NCI-H1092 (cell line): ENCODE data around the gene MEGF9.

Source experiments
- DNase-seq: peaks from one replicate; lab custom pipeline; 2025; lab: John Stamatoyannopoulos, UW

The MEGF9 gene

DNA sequence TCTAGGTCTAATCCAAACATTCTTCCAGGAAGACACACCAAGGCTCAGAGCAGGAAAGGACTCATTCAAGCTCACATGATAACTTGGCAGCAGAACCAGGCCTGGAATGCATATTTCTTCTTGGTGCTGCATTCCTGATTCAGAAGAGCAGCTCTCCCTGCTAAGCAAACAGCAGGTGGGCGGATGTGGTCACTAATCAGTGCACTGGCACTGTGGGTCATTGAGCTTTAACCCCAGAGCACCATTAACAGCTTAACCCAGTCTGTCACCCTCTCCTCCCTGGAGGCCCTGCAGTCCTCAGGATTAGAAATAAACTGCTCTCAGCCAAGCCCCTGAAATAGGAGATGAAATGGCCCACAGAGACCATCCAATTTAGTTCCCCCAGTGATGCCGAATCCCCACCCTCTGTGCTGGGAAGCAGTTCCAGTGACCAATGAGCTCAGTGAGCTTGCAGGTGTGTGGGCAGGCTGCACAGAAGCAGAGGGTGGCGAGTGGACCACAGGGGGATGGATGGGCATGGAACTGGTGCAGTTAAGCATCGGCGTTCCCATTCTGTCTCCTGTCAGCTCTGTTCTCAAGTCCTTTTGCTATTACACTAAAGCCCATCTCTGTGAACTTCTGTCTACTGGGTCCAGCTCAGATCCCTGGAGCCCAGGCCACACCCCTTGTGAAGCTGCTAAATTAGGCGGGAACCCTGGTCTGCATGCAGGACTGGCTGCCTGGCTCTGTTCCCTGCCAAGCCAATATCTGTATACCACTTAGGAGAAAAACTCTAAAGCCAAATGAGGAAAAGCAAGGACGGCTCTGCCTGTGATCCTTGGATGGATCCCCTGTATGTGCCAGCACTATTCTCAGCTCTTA lies 16.6 kb upstream of the MEGF9 start:
- no peak for DNase-seq

GRCh38 chr9:120729791-120730241 lies 15.5 kb upstream of the MEGF9 start:
- no peak for DNase-seq

DNA sequence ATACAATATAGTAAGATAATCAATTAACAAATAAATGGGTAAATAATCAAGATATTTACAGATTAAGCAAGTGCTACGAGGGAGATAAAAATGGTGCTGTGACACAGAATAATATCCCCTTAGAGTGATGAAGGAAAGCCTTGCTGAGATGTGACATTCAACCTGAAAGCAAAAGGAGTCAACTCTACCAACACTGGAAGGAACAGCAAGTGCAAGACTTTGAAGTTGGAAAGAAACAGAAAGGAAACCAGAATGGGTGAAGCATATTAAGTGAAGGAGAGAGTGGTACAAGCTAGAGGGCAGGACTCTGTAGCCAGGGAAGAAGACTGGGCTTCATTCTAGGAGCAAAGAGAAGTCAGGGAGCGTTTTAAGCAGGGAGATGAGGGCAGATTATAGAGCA lies 12.2 kb upstream of the MEGF9 start:
- no peak for DNase-seq

GRCh38 chr9:120725907-120726306 lies 11.6 kb upstream of the MEGF9 start:
- DNase-seq, result no peak

- no peak for DNase-seq
Measured at GRCh38 chr9:120724757-120725400, 10.6 kb upstream of the MEGF9 start.

DNA sequence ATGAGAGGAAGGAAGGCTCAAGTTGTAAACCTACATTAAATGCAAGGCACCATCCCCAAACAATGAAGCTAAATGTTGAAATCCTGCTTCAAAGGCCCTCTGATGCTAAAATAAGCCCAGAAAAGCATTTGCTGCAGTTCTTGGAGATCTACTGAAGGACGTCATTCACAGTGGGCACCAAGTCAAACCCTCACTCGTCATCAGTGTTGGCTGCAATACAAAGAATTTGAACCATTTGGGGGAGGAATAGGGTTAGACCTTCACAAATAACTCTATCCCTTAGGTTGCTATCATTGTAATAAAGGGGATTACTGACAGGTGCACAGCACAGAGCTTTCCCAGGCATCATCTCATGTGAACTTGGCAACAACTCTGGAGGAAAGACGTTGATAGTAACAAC lies 9.3 kb upstream of the MEGF9 start:
- no peak for DNase-seq

DNA sequence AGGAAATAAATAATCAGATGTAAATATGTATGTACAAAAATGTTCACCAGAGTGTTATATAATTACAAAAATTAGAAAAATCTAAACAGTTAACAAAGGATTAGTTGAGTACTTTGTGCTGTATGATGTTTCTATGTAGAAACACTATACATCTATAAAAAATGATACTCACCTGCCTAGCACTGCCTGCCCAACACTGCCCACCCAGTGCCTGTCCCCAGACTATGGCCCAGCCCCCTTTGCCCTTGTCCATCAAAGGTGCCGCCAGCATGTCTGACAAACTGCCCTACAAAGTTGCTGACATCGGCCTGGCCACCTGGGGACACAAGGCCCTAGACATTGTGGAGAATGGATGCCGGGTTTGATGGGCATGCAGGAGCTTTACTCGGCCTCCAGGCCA lies 6.1 kb upstream of the MEGF9 start:
- no peak for DNase-seq

- no peak for DNase-seq
Measured at GRCh38 chr9:120718316-120718715, 4.0 kb upstream of the MEGF9 start.

DNA sequence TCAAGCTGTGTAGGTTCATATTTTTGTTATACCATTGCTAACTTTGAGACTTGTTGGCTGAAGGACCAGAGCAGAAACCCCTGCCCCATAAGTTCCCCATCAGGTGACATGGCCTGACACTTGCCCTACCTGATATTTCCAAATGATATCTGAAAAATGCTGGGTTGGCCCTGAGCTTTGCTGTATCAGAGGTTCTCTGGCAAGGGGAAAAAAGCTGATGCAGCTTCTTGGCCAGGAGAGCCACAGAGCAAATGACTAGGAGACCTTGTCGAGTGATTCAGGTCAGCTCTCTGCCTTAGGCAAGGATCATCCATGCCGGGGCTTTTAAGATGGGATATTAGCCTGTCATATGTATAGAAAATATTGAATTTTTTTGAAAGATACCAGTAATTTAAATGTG lies 2.9 kb upstream of the MEGF9 start:
- DNase-seq, result no peak

DNA sequence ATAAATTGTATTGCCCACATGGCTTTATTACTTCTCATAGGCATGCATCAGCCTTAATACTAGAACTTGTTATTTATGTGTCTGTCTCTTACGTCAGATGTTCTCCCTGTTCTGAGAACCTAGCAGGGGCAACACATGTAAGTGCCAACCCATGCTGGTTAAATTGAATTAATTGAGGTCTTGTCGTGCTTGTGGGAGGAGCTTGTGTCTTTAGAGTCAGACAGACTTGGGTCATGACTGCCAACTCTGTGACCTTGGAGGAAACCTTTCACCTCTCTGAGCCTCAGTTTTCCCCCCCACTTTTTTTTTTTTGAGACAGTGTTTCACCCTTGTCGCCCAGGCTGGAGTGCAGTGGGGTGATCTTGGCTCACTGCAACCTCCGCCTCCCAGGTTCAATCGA lies 2.2 kb upstream of the MEGF9 start:
- DNase-seq, result no peak

DNA sequence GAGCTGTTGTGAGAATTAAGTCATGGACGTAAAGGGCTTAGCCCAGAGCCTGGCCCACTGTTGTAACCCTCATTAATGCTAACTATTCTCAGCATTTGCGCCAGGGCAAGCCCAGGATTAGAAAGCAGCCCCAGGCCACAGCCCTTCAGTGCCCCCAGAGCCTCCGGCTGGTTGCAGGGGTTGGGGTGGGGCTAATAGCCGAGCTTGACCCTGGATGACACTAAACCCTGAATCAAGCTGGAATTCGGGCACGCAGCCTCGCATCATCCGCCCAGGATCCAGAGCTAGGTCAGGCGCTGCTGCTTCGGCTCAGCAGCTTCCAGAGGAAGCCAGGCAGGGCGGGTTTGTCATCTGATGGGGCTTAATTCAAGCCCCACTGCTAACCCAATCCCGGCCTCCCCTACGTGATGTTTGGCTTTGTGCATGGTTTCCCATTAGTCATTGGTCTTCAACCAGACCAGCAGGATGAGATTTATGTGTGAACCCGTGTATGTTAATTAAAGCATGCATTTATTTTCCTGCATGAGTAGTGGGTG lies 1.2 kb upstream of the MEGF9 start:
- no peak for DNase-seq

DNA sequence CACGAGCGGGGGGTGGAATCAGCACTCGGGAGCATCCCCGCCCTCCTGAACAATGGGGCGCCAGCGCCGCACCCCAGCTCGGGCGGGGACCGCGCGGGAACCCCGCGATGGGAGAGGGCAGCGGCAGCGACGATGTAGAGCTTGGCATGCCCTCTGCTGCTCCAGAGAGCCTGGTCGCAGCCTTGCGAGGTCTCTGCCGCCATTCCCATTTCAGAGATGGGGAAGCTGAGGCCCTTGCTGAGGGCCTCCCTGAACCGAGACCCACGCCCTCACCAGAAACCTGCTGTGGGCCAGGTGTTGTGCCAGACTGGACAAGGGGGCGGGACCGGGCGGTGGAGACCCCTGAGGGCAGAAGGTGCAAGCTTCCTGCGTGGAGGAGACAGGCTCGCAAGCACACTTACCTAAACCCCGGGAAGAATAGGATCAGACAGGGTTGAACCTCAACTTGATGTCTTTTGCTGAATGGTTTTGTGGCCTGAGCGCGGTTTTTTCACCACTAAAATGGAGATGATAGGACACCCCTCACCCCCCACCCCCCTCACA lies 647 bp upstream of the MEGF9 start:
- no peak for DNase-seq

GRCh38 chr9:120713257-120714087 lies 798 bp downstream of the MEGF9 start:
- DNase-seq, result no peak

- DNase-seq, result no peak
Measured at GRCh38 chr9:120712539-120713031, 1.7 kb downstream of the MEGF9 start.

DNA sequence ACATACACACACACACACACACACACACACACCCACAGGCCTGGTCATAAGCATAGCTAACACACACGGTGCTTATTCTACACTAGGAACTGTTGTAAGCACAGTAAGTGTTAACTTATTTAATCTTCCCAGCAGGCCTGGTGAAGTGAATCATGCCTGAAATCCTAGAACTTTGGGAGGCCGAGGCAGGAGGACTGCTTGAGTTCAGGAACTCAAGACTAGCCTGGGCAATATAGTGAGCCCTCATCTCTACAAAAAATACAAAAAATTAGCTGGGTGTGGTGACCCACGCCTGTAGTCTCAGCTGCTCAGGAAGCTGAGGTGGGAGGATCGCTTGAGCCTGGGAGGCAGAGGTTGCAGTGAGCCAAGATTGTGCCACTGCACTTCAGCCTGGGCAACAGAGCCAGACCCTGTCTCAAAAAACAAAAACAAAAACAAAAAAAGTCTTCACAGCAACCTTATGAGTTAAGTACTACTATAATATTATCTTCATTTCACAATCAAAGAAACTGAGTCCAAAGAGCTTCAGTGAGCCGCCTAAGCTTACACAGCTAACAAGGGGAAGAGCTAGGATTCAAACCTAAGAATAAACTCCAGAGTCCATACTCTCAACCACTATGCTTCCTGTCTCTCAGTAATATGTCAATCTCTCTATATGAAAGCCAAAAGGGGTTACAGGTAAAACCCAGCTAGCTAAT lies 2.3 kb downstream of the MEGF9 start:
- no peak for DNase-seq

DNA sequence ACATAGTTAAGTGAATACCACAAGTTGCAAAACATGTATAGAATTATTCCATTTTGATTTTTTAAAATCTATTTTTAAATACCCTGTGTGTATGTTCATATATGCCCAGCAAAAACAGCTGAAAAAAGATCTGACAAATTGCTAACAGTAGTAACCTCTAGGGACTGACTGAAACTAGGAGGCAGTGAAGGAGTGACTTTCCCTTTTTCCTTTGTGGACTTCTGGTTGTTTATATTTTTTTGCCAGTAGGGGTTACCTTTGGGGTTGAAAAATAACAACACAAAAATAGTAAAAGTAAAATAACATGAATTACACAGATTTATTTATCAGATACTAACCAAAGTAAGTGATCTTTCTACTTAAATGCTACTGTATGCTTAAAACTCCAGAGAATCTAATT lies 2.9 kb downstream of the MEGF9 start:
- DNase-seq, result no peak

DNA sequence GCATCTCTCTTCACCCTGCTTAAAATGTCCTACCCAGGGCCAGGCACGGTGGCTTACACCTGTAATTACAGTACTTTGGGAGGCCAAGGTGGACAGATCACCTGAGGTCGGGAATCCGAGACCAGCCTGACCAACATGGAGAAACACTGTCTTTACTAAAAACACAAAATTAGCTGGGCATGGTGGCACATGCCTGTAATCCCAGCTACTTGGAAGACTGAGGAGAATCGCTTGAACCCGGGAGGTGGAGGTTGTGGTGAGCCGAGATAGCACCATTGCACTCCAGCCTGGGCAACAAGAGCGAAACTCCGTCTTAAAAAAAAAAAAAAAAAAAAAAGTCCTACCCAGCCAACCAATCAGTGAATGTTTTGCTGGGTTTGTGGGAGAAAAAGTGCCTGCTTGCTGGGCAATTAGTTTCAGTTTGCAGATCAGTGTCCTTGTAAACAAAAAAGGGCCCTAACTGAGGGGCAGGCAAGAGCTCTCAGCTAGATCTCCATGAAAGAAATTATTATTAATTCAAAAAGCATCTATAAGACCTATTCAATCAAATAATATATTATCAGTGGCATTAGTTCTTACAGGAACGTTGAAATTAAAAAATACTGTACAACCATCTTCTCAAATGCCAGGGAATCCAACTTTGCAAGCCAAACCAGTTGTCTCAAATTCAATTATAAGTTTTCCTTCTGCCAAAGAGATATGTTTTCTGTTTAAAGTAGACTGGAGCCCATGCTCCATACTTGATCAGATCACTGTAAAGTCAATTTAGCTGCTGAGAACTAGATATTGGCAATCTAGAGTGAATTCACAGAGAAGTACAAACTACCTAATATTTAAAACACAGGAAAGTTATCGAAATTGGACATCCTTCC lies 3.9 kb downstream of the MEGF9 start:
- DNase-seq, result no peak

GRCh38 chr9:120708526-120709224 lies 5.6 kb downstream of the MEGF9 start:
- no peak for DNase-seq

GRCh38 chr9:120707170-120707569 lies 7.1 kb downstream of the MEGF9 start:
- DNase-seq, result no peak

DNA sequence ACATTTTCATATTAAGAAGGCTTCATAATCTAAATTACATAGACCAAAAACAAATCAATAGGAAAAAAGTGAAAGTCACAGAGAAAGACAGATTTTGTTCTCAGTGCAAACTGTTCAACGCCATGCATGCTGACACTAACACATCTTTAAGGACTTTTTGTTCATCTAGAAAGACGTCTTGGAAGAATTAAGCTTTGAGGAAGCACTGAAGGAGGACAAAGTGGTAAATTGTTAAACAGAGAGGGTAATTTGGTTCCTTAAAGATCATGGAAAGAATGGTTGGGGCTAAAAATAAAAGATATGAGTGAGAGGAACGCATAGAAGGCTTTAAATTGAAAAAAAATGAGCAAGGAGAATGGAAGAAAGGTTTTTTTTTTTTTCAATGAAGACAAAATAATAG lies 9.1 kb downstream of the MEGF9 start:
- DNase-seq, result no peak
